SK-N-SH treated with all-trans-retinoic acid at 6 μM for 48 hours (cell line): ENCODE measurements around the gene HEMK1.

Experiments
- ARNTL ChIP-seq: fragments of 450-650 bp; formaldehyde crosslinking; IDR thresholded peaks from 2 replicates; pipeline ENCODE4 v1.5.0; 2020; ENCODE audit warnings: low read depth, mild to moderate bottlenecking, moderate library complexity, borderline replicate concordance
- BACH2 ChIP-seq: fragments of 250-450 bp; sonication (Bioruptor Pico); IDR thresholded peaks from 2 replicates; pipeline ENCODE4 v1.9.0; 2021; ENCODE audit warnings: mild to moderate bottlenecking, borderline replicate concordance
- ESRRG ChIP-seq: fragments of 250-450 bp; sonication (Bioruptor Pico); IDR thresholded peaks from 2 replicates; pipeline ENCODE4 v1.6.1; 2021; ENCODE audit warnings: mild to moderate bottlenecking
- PATZ1 ChIP-seq: fragments of 250-450 bp; sonication (Bioruptor Pico); IDR thresholded peaks from 2 replicates; pipeline ENCODE4 v1.8.0; 2020; ENCODE audit warnings: mild to moderate bottlenecking, moderate library complexity, borderline replicate concordance
- RARB ChIP-seq: fragments of 250-450 bp; sonication (Bioruptor Pico); IDR thresholded peaks from 2 replicates; pipeline ENCODE4 v1.8.0; 2021; ENCODE audit warnings: mild to moderate bottlenecking, moderate library complexity
- TF ChIP-seq, protein P1 (sequence below): fragments of 250-450 bp; sonication (Bioruptor Pico); IDR thresholded peaks from 2 replicates; pipeline ENCODE4 v1.5.0; 2020; ENCODE audit warnings: mild to moderate bottlenecking, moderate library complexity
- TF ChIP-seq, protein P2 (sequence below): fragments of 250-450 bp; sonication (Bioruptor Pico); IDR thresholded peaks from 2 replicates; pipeline ENCODE4 v1.5.1; 2021; ENCODE audit warnings: mild to moderate bottlenecking, moderate library complexity

DNA sequence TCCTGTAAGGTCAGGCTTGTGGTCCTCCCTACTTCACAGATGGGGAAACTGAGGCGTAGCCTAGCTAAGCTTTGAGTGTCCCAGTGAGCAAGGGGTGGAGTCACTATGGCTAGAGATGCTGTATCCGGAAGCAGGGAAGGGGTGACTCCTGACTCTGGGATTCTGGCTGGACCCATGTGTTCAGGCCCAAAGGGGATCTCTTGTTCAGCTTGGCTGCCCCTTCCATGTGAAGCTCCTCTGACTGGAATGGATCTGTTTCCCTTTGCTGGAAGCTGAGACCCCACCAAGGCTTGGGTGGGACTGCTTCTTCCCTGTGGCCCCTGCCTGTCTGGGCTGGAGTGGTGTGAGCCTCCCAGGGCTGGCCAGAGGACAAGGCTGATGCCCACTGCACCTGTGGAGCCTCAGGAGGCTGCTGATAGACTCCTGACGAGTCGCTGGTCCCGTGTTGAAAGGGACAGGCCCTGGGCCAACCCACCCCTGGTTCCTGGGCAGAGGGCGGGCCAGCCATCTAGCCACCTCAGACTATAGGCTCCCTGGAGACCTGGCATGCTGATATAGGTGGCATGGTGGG lies 48.7 kb downstream of the HEMK1 start:
- TF ChIP-seq BACH2 (CRISPR knock-in tag) (no peak), ARNTL (CRISPR knock-in tag) (no peak), ESRRG (CRISPR knock-in tag) (no peak), RARB (CRISPR knock-in tag) (no peak), PATZ1 (CRISPR knock-in tag) (no peak)
- TF ChIP-seq, protein P1, sequence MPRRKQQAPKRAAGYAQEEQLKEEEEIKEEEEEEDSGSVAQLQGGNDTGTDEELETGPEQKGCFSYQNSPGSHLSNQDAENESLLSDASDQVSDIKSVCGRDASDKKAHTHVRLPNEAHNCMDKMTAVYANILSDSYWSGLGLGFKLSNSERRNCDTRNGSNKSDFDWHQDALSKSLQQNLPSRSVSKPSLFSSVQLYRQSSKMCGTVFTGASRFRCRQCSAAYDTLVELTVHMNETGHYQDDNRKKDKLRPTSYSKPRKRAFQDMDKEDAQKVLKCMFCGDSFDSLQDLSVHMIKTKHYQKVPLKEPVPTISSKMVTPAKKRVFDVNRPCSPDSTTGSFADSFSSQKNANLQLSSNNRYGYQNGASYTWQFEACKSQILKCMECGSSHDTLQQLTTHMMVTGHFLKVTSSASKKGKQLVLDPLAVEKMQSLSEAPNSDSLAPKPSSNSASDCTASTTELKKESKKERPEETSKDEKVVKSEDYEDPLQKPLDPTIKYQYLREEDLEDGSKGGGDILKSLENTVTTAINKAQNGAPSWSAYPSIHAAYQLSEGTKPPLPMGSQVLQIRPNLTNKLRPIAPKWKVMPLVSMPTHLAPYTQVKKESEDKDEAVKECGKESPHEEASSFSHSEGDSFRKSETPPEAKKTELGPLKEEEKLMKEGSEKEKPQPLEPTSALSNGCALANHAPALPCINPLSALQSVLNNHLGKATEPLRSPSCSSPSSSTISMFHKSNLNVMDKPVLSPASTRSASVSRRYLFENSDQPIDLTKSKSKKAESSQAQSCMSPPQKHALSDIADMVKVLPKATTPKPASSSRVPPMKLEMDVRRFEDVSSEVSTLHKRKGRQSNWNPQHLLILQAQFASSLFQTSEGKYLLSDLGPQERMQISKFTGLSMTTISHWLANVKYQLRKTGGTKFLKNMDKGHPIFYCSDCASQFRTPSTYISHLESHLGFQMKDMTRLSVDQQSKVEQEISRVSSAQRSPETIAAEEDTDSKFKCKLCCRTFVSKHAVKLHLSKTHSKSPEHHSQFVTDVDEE (CRISPR knock-in tag) = no peak
- TF ChIP-seq, protein P2, sequence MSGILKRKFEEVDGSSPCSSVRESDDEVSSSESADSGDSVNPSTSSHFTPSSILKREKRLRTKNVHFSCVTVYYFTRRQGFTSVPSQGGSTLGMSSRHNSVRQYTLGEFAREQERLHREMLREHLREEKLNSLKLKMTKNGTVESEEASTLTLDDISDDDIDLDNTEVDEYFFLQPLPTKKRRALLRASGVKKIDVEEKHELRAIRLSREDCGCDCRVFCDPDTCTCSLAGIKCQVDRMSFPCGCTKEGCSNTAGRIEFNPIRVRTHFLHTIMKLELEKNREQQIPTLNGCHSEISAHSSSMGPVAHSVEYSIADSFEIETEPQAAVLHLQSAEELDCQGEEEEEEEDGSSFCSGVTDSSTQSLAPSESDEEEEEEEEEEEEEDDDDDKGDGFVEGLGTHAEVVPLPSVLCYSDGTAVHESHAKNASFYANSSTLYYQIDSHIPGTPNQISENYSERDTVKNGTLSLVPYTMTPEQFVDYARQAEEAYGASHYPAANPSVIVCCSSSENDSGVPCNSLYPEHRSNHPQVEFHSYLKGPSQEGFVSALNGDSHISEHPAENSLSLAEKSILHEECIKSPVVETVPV (CRISPR knock-in tag) = no peak
